ENCODE data around the gene HOXD12. TPM values are rescaled to one million over a fixed set of nuclear protein-coding genes. Genes with fewer than 3 reads are reported as not detected.

The HOXD12 gene
- total and polyA plus RNA-seq, 7 donors: not detected

GRCh38 chr2:176140513-176141317, 41.1 kb downstream of the HOXD12 start:
- Histone ChIP-seq H3K27me3 (ENCODE audit: insufficient read depth in 3 of 3, low read length in 2 of 3) (no peaks in the 10 kb centered on the region), H3K4me1 (peaks cover 18% of the 10 kb centered on the region), H3K27ac (peak overlapping the region; percentile 93), H3K9me3 (no peaks in the 10 kb centered on the region), H3K36me3 (ENCODE audit: insufficient read depth in 1 of 2, low read depth in 1 of 2) (no peaks in the 10 kb centered on the region), H3K4me3 (peak overlapping the region; percentile 89)
- 10 to 19% (median 11%) methylated on average over 32 to 48 of the region's 48 CpGs for WGBS, 3 donors
- TF ChIP-seq CTCF (IDR thresholded peaks at IDR 0.05): peak; percentile 97
- intact Hi-C loops (cut with DNase I): loop anchor here (1.0 to 5.0 kb wide), 6 partner anchors 132 to 497 kb away; no protein-coding TSS in a partner anchor
- DNase-seq (peak; percentile 76 to 89), ATAC-seq (peak; percentile 81 to 86 (median 82))

GRCh38 chr2:176142281-176142680, 42.7 kb downstream of the HOXD12 start:
- no peak overlapping the region for H3K4me3 ChIP-seq
- TF ChIP-seq CTCF (IDR thresholded peaks at IDR 0.05): no peak
- H3K36me3 ChIP-seq (ENCODE audit: insufficient read depth in 1 of 2, low read depth in 1 of 2): no peaks in the 10 kb centered on the region
- ATAC-seq: no peak
- no peaks in the 10 kb centered on the region for H3K9me3 ChIP-seq
- H3K27me3 ChIP-seq (ENCODE audit: insufficient read depth in 3 of 3, low read length in 2 of 3): no peaks in the 10 kb centered on the region
- DNase-seq: no peak
- intact Hi-C loops (cut with DNase I): loop anchor here (5.0 kb wide), 4 partner anchors 130 to 495 kb away; no protein-coding TSS in a partner anchor
- H3K4me1 ChIP-seq: peaks cover 21% of the 10 kb centered on the region
- no peak overlapping the region for H3K27ac ChIP-seq
- WGBS, 3 donors: 80 to 92% (median 84%) methylated on average over 2 of the region's 2 CpGs

- 86 to 92% (median 90%) methylated on average over 4 of the region's 4 CpGs for WGBS, 3 donors
- no peaks in the 10 kb centered on the region for H3K27me3 ChIP-seq (ENCODE audit: insufficient read depth in 3 of 3, low read length in 2 of 3)
Measured at GRCh38 chr2:176145085-176145969, 45.7 kb downstream of the HOXD12 start.

GRCh38 chr2:176146101-176146500, 46.5 kb downstream of the HOXD12 start:
- no peak for DNase-seq
- intact Hi-C loops (cut with DNase I): no loop called here

More at GRCh38 chr2:176145085-176145969, 45.7 kb downstream of the HOXD12 start:
- Histone ChIP-seq H3K9me3 (no peaks in the 10 kb centered on the region), H3K4me1 (peaks cover 9% of the 10 kb centered on the region), H3K36me3 (ENCODE audit: insufficient read depth in 1 of 2, low read depth in 1 of 2) (peaks cover 0 to 11% of the 10 kb centered on the region in 2 donors), H3K4me3 (no peak overlapping the region), H3K27ac (no peak overlapping the region)
- intact Hi-C loops (cut with DNase I): no loop called here
- ATAC-seq (no peak), DNase-seq (no peak)
- TF ChIP-seq CTCF (IDR thresholded peaks at IDR 0.05): no peak

More at GRCh38 chr2:176146101-176146500, 46.5 kb downstream of the HOXD12 start:
- peaks cover 0 to 12% of the 10 kb centered on the region in 2 donors for H3K36me3 ChIP-seq (ENCODE audit: insufficient read depth in 1 of 2, low read depth in 1 of 2)
- no peaks in the 10 kb centered on the region for H3K27me3 ChIP-seq (ENCODE audit: insufficient read depth in 3 of 3, low read length in 2 of 3)
- no peak overlapping the region for H3K27ac ChIP-seq
- 24 to 47% (median 26%) methylated on average over 6 of the region's 6 CpGs for WGBS, 3 donors
- no peak for TF ChIP-seq CTCF (IDR thresholded peaks at IDR 0.05)
- H3K9me3 ChIP-seq: no peaks in the 10 kb centered on the region
- H3K4me3 ChIP-seq: no peak overlapping the region
- no peak for ATAC-seq
- peaks cover 9% of the 10 kb centered on the region for H3K4me1 ChIP-seq
